IPS-20b (cell line): Measurements from ENCODE around the gene SULT4A1.

Experiments
- H3K27ac ChIP-seq: one replicate; pipeline ENCODE4 v1.5.1; 2013; ENCODE audit warnings: low read length
- H3K27me3 ChIP-seq: 2 replicates; pipeline ENCODE4 v1.6.1; 2013; ENCODE audit warnings: mild to moderate bottlenecking, low read length, inconsistent platforms; ENCODE audit not compliant: insufficient read depth
- H3K36me3 ChIP-seq: 2 replicates; pipeline ENCODE4 v1.6.1; 2013; ENCODE audit warnings: low read depth, mild to moderate bottlenecking, inconsistent platforms, low read length, moderate library complexity; ENCODE audit not compliant: insufficient read depth
- H3K4me1 ChIP-seq: 2 replicates; pipeline ENCODE4 v1.6.1; 2013; ENCODE audit warnings: mild to moderate bottlenecking, control low read depth, inconsistent platforms, low read length, moderate library complexity; ENCODE audit not compliant: insufficient read depth
- H3K4me3 ChIP-seq: 2 replicates; pipeline ENCODE4 v1.5.1; 2013; ENCODE audit warnings: mild to moderate bottlenecking, low read length, inconsistent platforms
- H3K9ac ChIP-seq: 2 replicates; pipeline ENCODE4 v1.6.1; 2013; ENCODE audit warnings: low read depth, mild to moderate bottlenecking, inconsistent platforms, low read length, moderate library complexity
- H3K9me3 ChIP-seq: 2 replicates; pipeline ENCODE4 v1.6.1; 2013; ENCODE audit warnings: mild to moderate bottlenecking, low read depth, low read length, inconsistent platforms; ENCODE audit not compliant: insufficient read depth

The SULT4A1 gene

DNA sequence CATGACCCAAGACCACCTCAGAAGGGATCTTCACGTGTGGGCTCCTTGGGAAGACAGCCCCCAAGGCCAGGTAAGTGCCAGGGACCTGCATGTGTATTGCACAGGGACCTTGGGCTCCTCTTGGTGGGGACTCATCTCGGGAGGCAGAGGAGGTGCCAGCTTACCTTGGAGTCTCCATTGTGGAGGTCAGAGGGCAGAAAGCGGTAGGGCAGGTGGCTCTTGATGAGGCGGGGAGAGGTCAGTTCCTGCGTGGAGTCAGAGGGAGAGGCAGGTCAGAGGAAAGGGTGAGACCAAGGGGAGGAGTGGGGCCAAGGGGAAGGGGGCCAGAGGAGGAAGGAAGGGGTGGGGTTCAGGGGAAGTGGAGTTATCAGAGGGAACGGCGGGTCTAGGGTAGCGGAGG lies 22.5 kb downstream of the SULT4A1 start:
- Histone ChIP-seq H3K4me1 (no peaks in the 10 kb centered on the region), H3K9ac (no peak overlapping the region), H3K36me3 (peaks cover 34% of the 10 kb centered on the region), H3K27me3 (no peaks in the 10 kb centered on the region), H3K4me3 (no peak overlapping the region), H3K9me3 (no peaks in the 10 kb centered on the region), H3K27ac (no peak overlapping the region)

- H3K4me1 ChIP-seq: no peaks in the 10 kb centered on the region
- no peak overlapping the region for H3K9ac ChIP-seq
- no peak overlapping the region for H3K27ac ChIP-seq
- peaks cover 34% of the 10 kb centered on the region for H3K36me3 ChIP-seq
- H3K9me3 ChIP-seq: no peaks in the 10 kb centered on the region
- no peaks in the 10 kb centered on the region for H3K27me3 ChIP-seq
- no peak overlapping the region for H3K4me3 ChIP-seq
These were observed 23.6 kb downstream of the SULT4A1 start for GRCh38 chr22:43838571-43839307.

GRCh38 chr22:43838161-43838560 lies 24.2 kb downstream of the SULT4A1 start:
- no peaks in the 10 kb centered on the region for H3K9me3 ChIP-seq
- no peak overlapping the region for H3K9ac ChIP-seq
- no peak overlapping the region for H3K4me3 ChIP-seq
- no peaks in the 10 kb centered on the region for H3K4me1 ChIP-seq
- H3K27ac ChIP-seq: no peak overlapping the region
- peaks cover 34% of the 10 kb centered on the region for H3K36me3 ChIP-seq
- H3K27me3 ChIP-seq: no peaks in the 10 kb centered on the region

DNA sequence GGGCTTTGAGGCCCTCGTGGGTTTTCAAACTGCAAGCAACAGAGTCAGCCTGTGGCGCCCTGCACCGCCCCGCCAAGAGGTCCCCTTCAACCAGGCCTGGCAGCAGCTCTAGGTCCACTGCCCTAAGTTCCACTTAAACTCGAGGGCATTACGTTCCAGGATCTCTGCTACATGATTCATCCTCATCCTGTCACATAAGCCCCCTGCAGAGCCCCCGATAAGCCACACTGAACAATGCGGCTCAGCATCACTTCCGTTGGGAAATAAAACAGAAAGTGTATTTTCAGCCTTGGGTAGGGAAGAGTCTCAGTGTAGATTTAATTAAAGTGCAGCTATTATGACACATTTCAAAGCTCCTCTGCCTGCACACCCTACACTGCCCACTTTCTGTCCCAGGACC lies 24.6 kb downstream of the SULT4A1 start:
- H3K9ac ChIP-seq: no peak overlapping the region
- H3K4me3 ChIP-seq: no peak overlapping the region
- no peaks in the 10 kb centered on the region for H3K9me3 ChIP-seq
- peaks cover 34% of the 10 kb centered on the region for H3K36me3 ChIP-seq
- H3K27ac ChIP-seq: no peak overlapping the region
- no peaks in the 10 kb centered on the region for H3K4me1 ChIP-seq
- H3K27me3 ChIP-seq: no peaks in the 10 kb centered on the region

GRCh38 chr22:43835736-43836135 lies 26.6 kb downstream of the SULT4A1 start:
- no peak overlapping the region for H3K27ac ChIP-seq
- H3K36me3 ChIP-seq: peaks cover 48% of the 10 kb centered on the region
- no peak overlapping the region for H3K9ac ChIP-seq
- no peaks in the 10 kb centered on the region for H3K4me1 ChIP-seq
- H3K4me3 ChIP-seq: no peak overlapping the region
- H3K9me3 ChIP-seq: no peaks in the 10 kb centered on the region
- H3K27me3 ChIP-seq: no peaks in the 10 kb centered on the region

DNA sequence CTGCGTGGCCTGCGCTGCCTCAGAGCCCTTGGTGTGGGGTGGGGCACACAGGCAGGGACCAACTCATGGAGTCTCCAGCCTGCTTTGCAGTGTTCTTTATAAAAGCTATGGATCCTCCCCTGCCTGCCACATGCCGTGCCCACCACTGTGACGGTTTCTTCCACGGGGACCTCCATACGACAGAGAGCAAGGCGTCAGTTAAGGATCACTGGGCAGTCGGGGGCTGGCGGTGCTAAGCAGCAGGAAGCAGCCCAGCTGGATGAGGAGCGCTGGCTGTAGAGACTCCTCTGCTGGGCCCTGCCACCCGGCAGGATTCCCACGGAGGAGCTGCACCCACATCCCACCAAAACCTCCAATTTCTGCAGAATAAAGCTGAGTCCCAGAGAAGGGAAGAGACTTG lies 27.1 kb downstream of the SULT4A1 start:
- no peaks in the 10 kb centered on the region for H3K4me1 ChIP-seq
- H3K4me3 ChIP-seq: no peak overlapping the region
- H3K36me3 ChIP-seq: peaks cover 49% of the 10 kb centered on the region
- no peaks in the 10 kb centered on the region for H3K27me3 ChIP-seq
- H3K9me3 ChIP-seq: no peaks in the 10 kb centered on the region
- H3K27ac ChIP-seq: no peak overlapping the region
- H3K9ac ChIP-seq: no peak overlapping the region

GRCh38 chr22:43833286-43834240 lies 28.8 kb downstream of the SULT4A1 start:
- Histone ChIP-seq H3K36me3 (peaks cover 38% of the 10 kb centered on the region), H3K4me1 (no peaks in the 10 kb centered on the region)

DNA sequence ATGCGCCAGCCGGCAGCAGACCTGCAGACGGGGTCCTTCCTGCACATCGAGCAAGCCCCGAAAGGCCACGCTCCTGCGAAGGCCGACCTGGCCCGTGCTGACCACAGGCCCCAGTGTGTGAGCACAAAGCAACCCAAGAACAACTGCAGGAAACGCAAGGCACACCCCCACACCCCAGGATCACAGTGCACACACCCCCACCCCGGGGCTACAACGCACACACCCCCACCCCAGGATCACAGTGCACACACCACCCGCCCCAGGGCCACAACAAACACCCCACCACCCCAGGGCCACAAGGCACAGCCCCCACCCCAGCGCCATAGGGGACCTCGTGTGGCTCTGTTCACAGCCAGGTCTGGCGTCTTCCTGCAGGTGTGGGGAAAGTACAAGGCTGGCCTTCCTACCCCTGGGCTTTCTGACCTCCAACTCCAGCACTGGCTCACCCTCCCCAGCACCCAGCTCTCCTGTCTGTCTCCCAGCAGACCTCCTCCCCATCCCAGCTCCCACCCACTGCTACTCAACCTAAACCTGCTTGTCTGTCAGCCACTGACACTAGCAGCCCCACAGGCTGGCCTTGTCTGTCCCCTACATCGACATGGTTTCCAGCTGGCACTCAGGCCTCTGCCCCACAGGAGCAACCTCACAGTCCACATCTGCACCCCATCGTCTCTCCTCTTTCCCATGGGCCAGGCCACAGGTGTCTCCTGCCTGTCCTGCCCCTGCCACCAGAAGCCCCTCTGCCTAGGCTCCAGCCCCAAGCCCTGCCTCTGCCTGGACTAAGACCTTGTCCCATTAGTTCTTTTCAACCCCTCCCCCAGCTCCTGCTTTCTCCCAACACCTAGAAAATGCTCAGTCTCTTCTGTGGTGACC lies 29.7 kb downstream of the SULT4A1 start:
- H3K36me3 ChIP-seq: peaks cover 31% of the 10 kb centered on the region
- H3K27ac ChIP-seq: no peak overlapping the region
- H3K9ac ChIP-seq: no peak overlapping the region
- H3K4me3 ChIP-seq: no peak overlapping the region
- no peaks in the 10 kb centered on the region for H3K4me1 ChIP-seq
- no peaks in the 10 kb centered on the region for H3K27me3 ChIP-seq
- no peaks in the 10 kb centered on the region for H3K9me3 ChIP-seq

More at GRCh38 chr22:43833286-43834240, 28.8 kb downstream of the SULT4A1 start:
- Histone ChIP-seq H3K9ac (no peak overlapping the region), H3K27ac (no peak overlapping the region), H3K9me3 (no peaks in the 10 kb centered on the region), H3K4me3 (no peak overlapping the region), H3K27me3 (no peaks in the 10 kb centered on the region)

GRCh38 chr22:43831561-43832392 lies 30.5 kb downstream of the SULT4A1 start:
- Histone ChIP-seq H3K9ac (no peak overlapping the region), H3K36me3 (peaks cover 31% of the 10 kb centered on the region), H3K27ac (no peak overlapping the region), H3K4me3 (no peak overlapping the region), H3K9me3 (no peaks in the 10 kb centered on the region), H3K4me1 (no peaks in the 10 kb centered on the region; the same call in 1 of the 2 replicates), H3K27me3 (no peaks in the 10 kb centered on the region)

DNA sequence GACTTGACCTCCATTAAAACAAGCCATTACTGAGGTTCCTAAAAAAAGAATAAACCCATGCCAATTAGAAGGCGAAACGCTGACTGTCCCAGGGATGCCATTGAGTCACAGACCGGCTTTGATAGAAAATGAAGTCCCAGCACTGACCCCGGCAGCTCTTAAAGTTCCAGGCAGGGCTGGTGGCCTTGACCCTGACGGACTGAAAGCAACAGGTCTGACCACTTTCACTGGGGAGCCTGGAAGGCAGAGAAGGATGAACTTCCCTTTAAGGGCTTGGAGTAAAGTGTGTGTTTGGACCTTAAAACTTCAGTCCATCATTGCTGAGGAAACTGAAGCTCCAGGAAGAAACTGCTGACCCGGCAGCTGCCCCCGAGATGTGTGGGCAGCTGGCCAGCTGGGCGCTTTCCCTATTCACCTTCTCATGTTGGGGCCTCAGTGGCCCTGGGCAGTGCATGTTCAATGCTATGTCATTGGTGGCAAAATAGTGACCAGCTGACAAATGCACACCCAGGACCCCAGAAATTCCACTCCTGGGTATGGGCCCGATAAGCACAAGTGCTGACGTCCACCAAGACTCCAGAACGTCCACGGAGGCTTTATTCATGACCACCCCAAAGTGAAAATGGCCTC lies 31.3 kb downstream of the SULT4A1 start:
- Histone ChIP-seq H3K4me1 (no peaks in the 10 kb centered on the region; the same call in 1 of the 2 replicates), H3K9me3 (no peaks in the 10 kb centered on the region), H3K9ac (no peak overlapping the region), H3K27ac (no peak overlapping the region), H3K4me3 (no peak overlapping the region), H3K36me3 (peaks cover 32% of the 10 kb centered on the region), H3K27me3 (no peaks in the 10 kb centered on the region)
